ENCODE data around the gene AQR. TPM values are rescaled to one million over a fixed set of nuclear protein-coding genes. Genes with fewer than 3 reads are reported as not detected.

Gene AQR
- total and polyA plus RNA-seq, 2 of the 4 experiments (the other 2 are of a cell fraction) = 17.9 to 29.6 TPM

GRCh38 chr15:34850121-34850520, 119.4 kb downstream of the AQR start:
- no peak overlapping the region for H3K23ac ChIP-seq (ENCODE audit: low read depth, low read length)
- 0 out of 4 replicates have a peak, but pooled peaks cover 0 to 3% of the 10 kb centered on the region in 2 experiments for H3K79me1 ChIP-seq (ENCODE audit: low read depth in 1 of 2, low read length in 2 of 2)
- no peak overlapping the region for H3K9ac ChIP-seq (ENCODE audit: low read depth, low read length)
- H3K9me3 ChIP-seq (ENCODE audit: control insufficient read depth, insufficient read depth, low read length) = no peaks in the 10 kb centered on the region
- dilution Hi-C loops (cut with HindIII; ENCODE audit: low sequenced_read_pairs, unreplicated experiment) (no loop called here), intact Hi-C loops (cut with micrococcal nuclease) (no loop called here), in situ Hi-C loops (cut with MboI; ENCODE audit: low sequenced_read_pairs) (no loop called here)
- H4K20me1 ChIP-seq (ENCODE audit: insufficient read depth, low read length) = no peaks in the 10 kb centered on the region
- no peak overlapping the region for H3K4me2 ChIP-seq (ENCODE audit: low read depth, low read length)
- H4K91ac ChIP-seq (ENCODE audit: insufficient read depth, low read depth, low read length) = no peak overlapping the region
- H3K56ac ChIP-seq (ENCODE audit: extremely low read depth, insufficient read depth, low read length) = no peak overlapping the region
- TF ChIP-seq CHD1 (IDR thresholded peaks at IDR 0.05; ENCODE audit: low read depth, low read length) (no peak), MAZ (IDR thresholded peaks at IDR 0.05; ENCODE audit: borderline replicate concordance, low read depth, low read length) (no peak), NFE2L2 (IDR thresholded peaks at IDR 0.05; ENCODE audit: low read depth, low read length) (no peak), RFX5 (IDR thresholded peaks at IDR 0.05; ENCODE audit: low read depth, low read length) (no peak), CTCF (conservative IDR thresholded peaks at IDR 0.05; ENCODE audit: low read depth, low read length) (no peak), RAD21 (IDR thresholded peaks at IDR 0.05; ENCODE audit: low read length) (no peak), USF2 (IDR thresholded peaks at IDR 0.05; ENCODE audit: low read depth, low read length) (no peak), FOS (IDR thresholded peaks at IDR 0.05; ENCODE audit: low read depth, low read length) (no peak), MAFK (IDR thresholded peaks at IDR 0.05; ENCODE audit: low read depth, low read length) (no peak), BHLHE40 (IDR thresholded peaks at IDR 0.05; ENCODE audit: low read depth, low read length) (no peak), MXI1 (IDR thresholded peaks at IDR 0.05; ENCODE audit: borderline replicate concordance, low read depth, low read length) (no peak), SMC3 (IDR thresholded peaks at IDR 0.05; ENCODE audit: low read depth, low read length) (no peak), RCOR1 (IDR thresholded peaks at IDR 0.05; ENCODE audit: insufficient replicate concordance, low read length) (no peak), CEBPB (IDR thresholded peaks at IDR 0.05; ENCODE audit: low read depth, low read length) (no peak), POLR2A (IDR thresholded peaks at IDR 0.05; ENCODE audit: low read depth, low read length) (no peak)
- TF ChIP-seq, protein P1, sequence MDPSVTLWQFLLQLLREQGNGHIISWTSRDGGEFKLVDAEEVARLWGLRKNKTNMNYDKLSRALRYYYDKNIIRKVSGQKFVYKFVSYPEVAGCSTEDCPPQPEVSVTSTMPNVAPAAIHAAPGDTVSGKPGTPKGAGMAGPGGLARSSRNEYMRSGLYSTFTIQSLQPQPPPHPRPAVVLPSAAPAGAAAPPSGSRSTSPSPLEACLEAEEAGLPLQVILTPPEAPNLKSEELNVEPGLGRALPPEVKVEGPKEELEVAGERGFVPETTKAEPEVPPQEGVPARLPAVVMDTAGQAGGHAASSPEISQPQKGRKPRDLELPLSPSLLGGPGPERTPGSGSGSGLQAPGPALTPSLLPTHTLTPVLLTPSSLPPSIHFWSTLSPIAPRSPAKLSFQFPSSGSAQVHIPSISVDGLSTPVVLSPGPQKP (IDR thresholded peaks at IDR 0.05; ENCODE audit: borderline replicate concordance, low read depth, low read length) = no peak
- no peak overlapping the region for H4K5ac ChIP-seq (ENCODE audit: low read depth, low read length)
- no peaks in the 10 kb centered on the region for H3K9me1 ChIP-seq (ENCODE audit: insufficient read depth, low read length)
- no CpG with 5 or more reads among the region's 10 CpGs for WGBS, 2 experiments (ENCODE audit: extremely low coverage in 2 of 2, insufficient read length in 1 of 2)
- no peak for ATAC-seq (ENCODE audit: low read depth)
- H3K27ac ChIP-seq (ENCODE audit: insufficient read depth, low read length) = no peak overlapping the region
- no peak overlapping the region for H3K18ac ChIP-seq (ENCODE audit: low read depth, low read length)
- no peak for DNase-seq
- peaks cover 2% of the 10 kb centered on the region for H3K4me1 ChIP-seq (ENCODE audit: control insufficient read depth, insufficient read depth, low read length)
- no peak overlapping the region for H2BK15ac ChIP-seq (ENCODE audit: low read depth, low read length)
- no peak overlapping the region for H3K4ac ChIP-seq (ENCODE audit: low read depth, low read length)
- no peak overlapping the region for H3K14ac ChIP-seq (replicated peaks; ENCODE audit: low read depth, low read length)
- no peak overlapping the region for H2BK5ac ChIP-seq (ENCODE audit: low read depth, low read length, poor library complexity, severe bottlenecking)
- H2BK120ac ChIP-seq (ENCODE audit: low read depth, low read length) = no peak overlapping the region
- H2BK20ac ChIP-seq (ENCODE audit: low read depth, low read length) = no peak overlapping the region
- no TSS peak for BruUV-seq (replicated peaks)
- H3K36me3 ChIP-seq (ENCODE audit: control insufficient read depth, insufficient read depth, low read length) = no peaks in the 10 kb centered on the region
- no peak overlapping the region for H3K4me3 ChIP-seq (ENCODE audit: insufficient read depth, low read depth, low read length)
- H3K27me3 ChIP-seq (ENCODE audit: control insufficient read depth, insufficient read depth, low read length) = no peaks in the 10 kb centered on the region
- POLR2A ChIA-PET (ENCODE audit: unreplicated experiment) = no interaction called here
- CTCF ChIA-PET = no interaction called here
- no peak overlapping the region for H2AK9ac ChIP-seq (replicated peaks; ENCODE audit: low read depth, low read length, poor library complexity)
- no peak overlapping the region for H2AFZ ChIP-seq (replicated peaks; ENCODE audit: low read length, poor library complexity)
- no peak overlapping the region for H2AK5ac ChIP-seq (ENCODE audit: low read depth, low read length)
- no peak overlapping the region for H4K8ac ChIP-seq (ENCODE audit: low read depth in 2 of 2, low read length in 2 of 2)

All from IMR-90 (cell line).